GM12878 (cell line): Measurements from ENCODE around the gene ATAD5. TPM values are rescaled to one million over a fixed set of nuclear protein-coding genes. Genes with fewer than 3 reads are reported as not detected.

Experiments used
- ATAC-seq: fragments of 200-7000 bp; cut with Tn5 transposase; 3 replicates; pipeline ENCODE4 v1.9.1; 2020; ENCODE audit warnings: mild to moderate bottlenecking, moderate library complexity
- BruUV-seq: library from RNA; stranded (reverse); fragments of 400-500 nt; replicated peaks from 2 replicates; lab custom pipeline; 2021; lab: Mats Ljungman, UMichigan
- CTCF ChIA-PET: fragments of 300-600 bp; sonication (Branson Sonifier 250); formaldehyde crosslinking; extraction: SDS; loops from one replicate; lab custom pipeline; 2021; ENCODE audit warnings: inconsistent platforms; lab: Yijun Ruan, JAX
- POLR2A ChIA-PET: fragments of 350-600 bp; formaldehyde crosslinking; extraction: SDS; loops from one replicate; lab custom pipeline; 2021; ENCODE audit warnings: inconsistent platforms; lab: Charles Lee
- RAD21 ChIA-PET: fragments of 300-600 bp; sonication (Branson Sonifier 250); formaldehyde crosslinking; loops from one replicate; lab custom pipeline; 2023; ENCODE audit warnings: antibody characterized with exemption; ENCODE audit not compliant: unreplicated experiment; lab: Charles Lee
- SMC1A ChIA-PET: fragments of 300-600 bp; sonication (Branson Sonifier 250); formaldehyde crosslinking; loops from one replicate; lab custom pipeline; 2023; ENCODE audit not compliant: unreplicated experiment, uncharacterized antibody; lab: Charles Lee
- DNase-seq: peaks from one replicate; pipeline ENCODE4 v3.0.0-alpha.2; 2011; ENCODE audit warnings: low read depth, low spot score
- FAIRE-seq: peaks from 3 replicates; lab custom pipeline; 2011; peaks lifted over from hg19 to GRCh38; lab: Jason Lieb, UNC
- H2AFZ ChIP-seq: 2 replicates; pipeline ENCODE4 v1.6.0; 2011; ENCODE audit warnings: low read depth, low read length, control low read depth; ENCODE audit not compliant: control insufficient read depth
- H3K27ac ChIP-seq: 2 replicates; pipeline ENCODE4 v1.5.1; 2011; ENCODE audit warnings: control low read depth; ENCODE audit not compliant: control insufficient read depth, insufficient read depth
- H3K27me3 ChIP-seq, 2 experiments: replicated peaks in 1 of 2; 2 replicates each; pipeline versions ENCODE4 v1.6.0 to v1.6.1; 2011; ENCODE audit warnings: low read length in 1 of 2; ENCODE audit not compliant: control insufficient read depth in 2 of 2, insufficient read depth in 2 of 2
- H3K36me3 ChIP-seq, 2 experiments: 2 replicates each; pipeline ENCODE4 v1.5.1; 2011; ENCODE audit warnings: low read length in 1 of 2; ENCODE audit not compliant: control insufficient read depth in 2 of 2, insufficient read depth in 2 of 2
- H3K4me1 ChIP-seq: 2 replicates; pipeline ENCODE4 v1.6.1; 2011; ENCODE audit warnings: mild to moderate bottlenecking, low read length, moderate library complexity, mixed read lengths; ENCODE audit not compliant: control insufficient read depth, insufficient read depth
- H3K4me2 ChIP-seq: 2 replicates; pipeline ENCODE4 v1.6.0; 2011; ENCODE audit warnings: control low read depth; ENCODE audit not compliant: control insufficient read depth, insufficient read depth
- H3K4me3 ChIP-seq: fragments of 200-600 bp; sonication (generic); 2 replicates; pipeline ENCODE4 v1.5.1; 2016
- H3K79me2 ChIP-seq: 2 replicates; pipeline ENCODE4 v1.6.0; 2011; ENCODE audit warnings: low read length; ENCODE audit not compliant: control insufficient read depth, insufficient read depth
- H3K9ac ChIP-seq: 2 replicates; pipeline ENCODE4 v1.8.0; 2011; ENCODE audit warnings: low read length, control low read depth, mixed read lengths; ENCODE audit not compliant: control insufficient read depth, insufficient read depth
- H3K9me3 ChIP-seq: replicated peaks from 3 replicates; pipeline ENCODE4 v1.5.1; 2011; ENCODE audit warnings: mild to moderate bottlenecking, low read length; ENCODE audit not compliant: control insufficient read depth, insufficient read depth
- H4K20me1 ChIP-seq: 2 replicates; pipeline ENCODE4 v1.6.0; 2011; ENCODE audit not compliant: control insufficient read depth, insufficient read depth
- CBFB ChIP-seq: IDR thresholded peaks from 2 replicates; pipeline ENCODE4 v1.6.1; 2016; ENCODE audit warnings: antibody characterized with exemption, low read depth
- E2F8 ChIP-seq: fragments of 450-650 bp; IDR thresholded peaks from 2 replicates; pipeline ENCODE4 v1.6.1; 2018; ENCODE audit warnings: mild to moderate bottlenecking, low read depth, moderate library complexity; ENCODE audit not compliant: partially characterized antibody
- EP300 ChIP-seq, 2 experiments: fragments of 150-350 bp in 1 of 2; IDR thresholded peaks; 2 replicates each; pipeline ENCODE4 v1.6.1; 2011 to 2012; ENCODE audit warnings: low read depth in 2 of 2, low read length in 2 of 2, borderline replicate concordance in 1 of 2, improper control_type of control experiment in 1 of 2, inconsistent platforms in 1 of 2; ENCODE audit not compliant: control insufficient read depth in 1 of 2
- SREBF2 ChIP-seq: IDR thresholded peaks from 2 replicates; pipeline ENCODE4 v1.6.1; 2012; ENCODE audit warnings: mild to moderate bottlenecking, low read length
- ZBTB33 ChIP-seq: fragments of 450-650 bp; IDR thresholded peaks from 2 replicates; pipeline ENCODE4 v1.6.1; 2017; ENCODE audit warnings: mild to moderate bottlenecking
- WGBS: methylation state at CpG from one replicate; pipeline ENCODE4 v1.1.6; 2016; ENCODE audit warnings: low lambda C conversion rate; ENCODE audit not compliant: insufficient replicate concordance, insufficient coverage; ENCODE audit errors: missing lambda C conversion rate; 5-methylcytosine and 5-hydroxymethylcytosine counted together
- in situ Hi-C: fragments of 300-500 bp; cut with MboI; formaldehyde crosslinking; loops from 9 replicates; pipeline ENCODE4 v1.14.3; 2018; ENCODE audit warnings: mixed read lengths
- intact Hi-C: fragments of 100-400 bp; cut with micrococcal nuclease; formaldehyde crosslinking; loops from one replicate; pipeline ENCODE4 v1.14.2; 2022; ENCODE audit not compliant: unreplicated experiment
- polyA plus RNA-seq, 11 experiments: library from polyadenylated mRNA; depleted of rRNA in 4 of 11; unstranded in 6 of 11; stranded (reverse) in 5 of 11; fragments of >200 nt; fragmentation: Nextera tagmentation in 4 of 11; fragmentation: Illumina TruSeq in 1 of 11; extraction: Ambion mirVana in 4 of 11; extraction: Trizol in 1 of 11; gene quantifications; 1 replicate in 1 of 11; 2 replicates in 10 of 11; pipeline versions ENCODE4 v1.2.1 to v1.2.3, GENCODE V29; 2011 to 2016; ENCODE audit warnings: inconsistent platforms in 2 of 11, missing spikeins in 2 of 11, low read depth in 1 of 11
- total RNA-seq, 4 experiments: library from RNA; depleted of rRNA in 3 of 4; stranded (reverse); fragments of >200 nt in 3 of 4; fragmentation: Illumina TruSeq in 1 of 4; extraction: Trizol in 1 of 4; gene quantifications; 2 replicates each; pipeline versions ENCODE4 v1.2.1 to v1.2.3, GENCODE V29; 2013 to 2021
- TF ChIP-seq, protein P1 (sequence below): IDR thresholded peaks from 2 replicates; pipeline ENCODE4 v1.6.1; 2011; ENCODE audit warnings: low read depth, mild to moderate bottlenecking, low read length, moderate library complexity, borderline replicate concordance; ENCODE audit errors: extremely low read depth

The ATAD5 gene
- total and polyA plus RNA-seq, 10 of the 15 experiments (the other 5 are each of a cell fraction or from before 2014, with no cell fraction given): 3.8 to 19.7 (median 13.2) TPM

DNA sequence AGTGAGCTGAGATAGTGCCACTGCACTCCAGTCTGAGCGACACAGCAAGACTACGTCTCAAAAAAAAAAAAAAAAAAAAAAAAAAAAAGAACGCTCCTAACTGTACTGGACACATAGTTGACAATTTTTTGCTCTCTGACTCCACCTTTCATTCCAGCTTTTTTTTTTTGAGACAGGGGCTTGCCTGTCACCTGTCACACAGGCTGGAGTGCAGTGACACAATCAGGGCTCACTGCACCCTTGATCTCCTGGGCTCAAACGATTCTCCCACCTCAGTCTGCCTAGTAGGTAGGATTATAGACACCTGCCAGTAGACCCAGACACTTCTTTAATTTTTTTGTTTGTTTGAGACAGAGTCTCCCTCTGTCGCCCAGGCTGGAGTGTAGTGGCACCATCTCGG, 4.7 kb upstream of the ATAD5 start:
- DNase-seq (no peak), FAIRE-seq (no peak), ATAC-seq (no peak)
- H3K4me2 ChIP-seq: no peak overlapping the region
- TF ChIP-seq, protein P1, sequence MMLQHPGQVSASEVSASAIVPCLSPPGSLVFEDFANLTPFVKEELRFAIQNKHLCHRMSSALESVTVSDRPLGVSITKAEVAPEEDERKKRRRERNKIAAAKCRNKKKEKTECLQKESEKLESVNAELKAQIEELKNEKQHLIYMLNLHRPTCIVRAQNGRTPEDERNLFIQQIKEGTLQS: no peak
- TF ChIP-seq ZBTB33 (no peak), E2F8 (no peak), SREBF2 (no peak), EP300 (IDR thresholded peaks at IDR 0.05; ENCODE audit: borderline replicate concordance in 1 of 2, control insufficient read depth in 1 of 2, low read depth in 2 of 2, low read length in 2 of 2) (no peak), CBFB (no peak)
- no peak overlapping the region for H3K27ac ChIP-seq
- H3K4me1 ChIP-seq: peaks cover 4% of the 10 kb centered on the region; the same call in 1 of the 2 replicates
- H3K4me3 ChIP-seq: no peak overlapping the region
- CTCF ChIA-PET: interaction anchor here (0.6 to 9.3 kb wide), 4 partner anchors 20 to 191 kb away, joined by 3 to 145 read pairs (median 3); no protein-coding TSS in a partner anchor
- BruUV-seq: no TSS peak
- WGBS: 81% methylated on average over 4 of the region's 6 CpGs
- POLR2A ChIA-PET: interaction anchor here (1.2 to 1.5 kb wide), 2 partner anchors 17 to 98 kb away, joined by 4 to 5 read pairs; no protein-coding TSS in a partner anchor
- H3K9me3 ChIP-seq: no peaks in the 10 kb centered on the region
- no peaks in the 10 kb centered on the region for H3K36me3 ChIP-seq
- in situ Hi-C loops: no loop called here
- SMC1A ChIA-PET: interaction anchor here (4.2 kb wide), 1 partner anchor 18 kb away, joined by 30 read pairs; no protein-coding TSS in a partner anchor
- intact Hi-C loops: no loop called here
- H3K27me3 ChIP-seq: no peaks in the 10 kb centered on the region
- peaks cover 29% of the 10 kb centered on the region for H3K79me2 ChIP-seq
- no peaks in the 10 kb centered on the region for H4K20me1 ChIP-seq
- no peak overlapping the region for H2AFZ ChIP-seq
- H3K9ac ChIP-seq: no peak overlapping the region
- RAD21 ChIA-PET: interaction anchor here (0.8 to 1.3 kb wide), 2 partner anchors 22 to 270 kb away, joined by 3 read pairs; no protein-coding TSS in a partner anchor
